B cell (primary cell): ENCODE results near the gene PLXNA1. TPM values are rescaled to one million over a fixed set of nuclear protein-coding genes. Genes with fewer than 3 reads are reported as not detected.

Source experiments
- ATAC-seq: fragments of 200-7000 bp; cut with Tn5 transposase; one replicate; pipeline ENCODE4 v1.10.0; 2021; ENCODE audit warnings: low read depth, mild to moderate bottlenecking, moderate number of reproducible peaks, moderate library complexity
- CTCF ChIA-PET: fragments of 350-600 bp; sonication (Branson Sonifier 250); formaldehyde crosslinking; loops from one replicate; lab custom pipeline; 2021; ENCODE audit warnings: antibody characterized with exemption, inconsistent platforms; lab: Charles Lee
- POLR2A ChIA-PET: fragments of 350-600 bp; sonication (Branson Sonifier 250); formaldehyde crosslinking; loops from one replicate; lab custom pipeline; 2021; ENCODE audit warnings: antibody characterized with exemption; lab: Charles Lee
- DNase-seq: peaks from one replicate; pipeline ENCODE4 v3.0.0; 2013
- H2AFZ ChIP-seq: 2 replicates; pipeline ENCODE4 v1.6.1; 2012; ENCODE audit warnings: mild to moderate bottlenecking, low read depth, low read length; ENCODE audit not compliant: insufficient read depth, poor library complexity, severe bottlenecking
- H3K27ac ChIP-seq, 2 donors: 1 replicate in 1 of 2; 2 replicates in 1 of 2; pipeline ENCODE4 v1.5.1; 2012 to 2013; ENCODE audit warnings: low read length in 2 of 2, mild to moderate bottlenecking in 2 of 2, moderate library complexity in 1 of 2
- H3K27me3 ChIP-seq, 4 experiments: fragments of 200-600 bp in 1 of 4; sonication (generic) in 1 of 4; replicated peaks in 1 of 4; 1 replicate in 2 of 4; 2 replicates in 2 of 4; pipeline versions ENCODE4 v1.6.1 to v1.7.0; 2013 to 2016; ENCODE audit warnings: low read length in 3 of 4, mild to moderate bottlenecking in 2 of 4, mixed read lengths in 1 of 4, moderate library complexity in 1 of 4; ENCODE audit not compliant: insufficient read depth in 4 of 4, control insufficient read depth in 3 of 4; ENCODE audit errors: control extremely low read depth in 1 of 4
- H3K36me3 ChIP-seq, 2 experiments: replicated peaks in 1 of 2; 1 replicate in 1 of 2; 2 replicates in 1 of 2; pipeline versions ENCODE4 v1.6.1 to v1.7.1; 2013; ENCODE audit warnings: low read length in 1 of 2; ENCODE audit not compliant: insufficient read depth in 2 of 2, control insufficient read depth in 1 of 2; ENCODE audit errors: control extremely low read depth in 1 of 2, extremely low read depth in 1 of 2
- H3K4me1 ChIP-seq, 2 donors: fragments of 200-600 bp in 1 of 2; sonication (generic) in 1 of 2; 1 replicate in 1 of 2; 2 replicates in 1 of 2; pipeline versions ENCODE4 v1.5.1 to v1.6.1; 2013 to 2017; ENCODE audit warnings: low read length in 2 of 2; ENCODE audit not compliant: control insufficient read depth in 2 of 2, insufficient read depth in 2 of 2
- H3K4me2 ChIP-seq: replicated peaks from 2 replicates; pipeline ENCODE3; 2012; ENCODE audit warnings: mild to moderate bottlenecking, low read depth, low read length; ENCODE audit not compliant: poor library complexity, severe bottlenecking
- H3K4me3 ChIP-seq, 5 experiments: fragments of 200-600 bp in 1 of 5; sonication (generic) in 1 of 5; 1 replicate in 3 of 5; 2 replicates in 2 of 5; pipeline versions ENCODE4 v1.5.1 to v1.7.0; 2011 to 2016; ENCODE audit warnings: low read length in 4 of 5, mild to moderate bottlenecking in 4 of 5, low read depth in 2 of 5, control low read depth in 1 of 5, moderate library complexity in 1 of 5; ENCODE audit not compliant: insufficient read depth in 1 of 5; ENCODE audit errors: control extremely low read depth in 1 of 5, extremely low read depth in 1 of 5
- H3K79me2 ChIP-seq: fragments of 200-600 bp; sonication (generic); one replicate; pipeline ENCODE4 v1.6.0; 2016; ENCODE audit warnings: low read length; ENCODE audit not compliant: control insufficient read depth, insufficient read depth
- H3K9ac ChIP-seq: fragments of 200-600 bp; sonication (generic); 2 replicates; pipeline ENCODE4 v1.6.1; 2017; ENCODE audit warnings: mild to moderate bottlenecking, low read length, moderate library complexity
- H3K9me3 ChIP-seq, 3 donors: one replicate each; pipeline versions ENCODE4 v1.6.1 to v1.7.1; 2013; ENCODE audit warnings: low read length in 2 of 3; ENCODE audit not compliant: control insufficient read depth in 2 of 3, insufficient read depth in 1 of 3; ENCODE audit errors: control extremely low read depth in 1 of 3
- H4K20me1 ChIP-seq: 2 replicates; pipeline ENCODE4 v1.6.0; 2012; ENCODE audit warnings: mild to moderate bottlenecking, low read length; ENCODE audit not compliant: insufficient read depth, control insufficient read depth, poor library complexity, severe bottlenecking
- H3K27ac Mint-ChIP-seq: one replicate; pipeline ENCODE4 v1.8.0; 2021; ENCODE audit warnings: mixed read lengths
- H3K27me3 Mint-ChIP-seq: one replicate; pipeline ENCODE4 v1.8.0; 2021; ENCODE audit warnings: mixed read lengths
- H3K4me1 Mint-ChIP-seq: one replicate; pipeline ENCODE4 v1.8.0; 2021; ENCODE audit warnings: mixed read lengths
- H3K4me3 Mint-ChIP-seq: one replicate; pipeline ENCODE4 v1.8.0; 2021; ENCODE audit warnings: mixed read lengths
- H3K9me3 Mint-ChIP-seq: one replicate; pipeline ENCODE4 v1.8.0; 2022; ENCODE audit warnings: mixed read lengths; ENCODE audit not compliant: insufficient read depth
- EZH2 ChIP-seq: IDR thresholded peaks from 2 replicates; pipeline ENCODE4 v1.6.1; 2012; ENCODE audit warnings: borderline replicate concordance, low read depth, mild to moderate bottlenecking, moderate library complexity, low read length; ENCODE audit not compliant: insufficient read depth, poor library complexity, severe bottlenecking
- WGBS: methylation state at CpG from one replicate; pipeline ENCODE4 v1.1.5; 2013; ENCODE audit warnings: missing lambda C conversion rate; ENCODE audit not compliant: insufficient coverage; 5-methylcytosine and 5-hydroxymethylcytosine counted together
- intact Hi-C: fragments of 100-400 bp; cut with micrococcal nuclease; formaldehyde crosslinking; loops from one replicate; pipeline ENCODE4 v1.10.0; 2022
- polyA plus RNA-seq: library from polyadenylated mRNA; depleted of rRNA; stranded (reverse); fragments of >200 nt; gene quantifications from 2 replicates; pipeline ENCODE4 v1.2.3, GENCODE V29; 2012
- total RNA-seq, 2 donors: library from RNA; stranded (reverse); fragments of 120-200 nt in 1 of 2; gene quantifications; 1 replicate in 1 of 2; 2 replicates in 1 of 2; pipeline versions ENCODE4 v1.2.3 to v1.2.4, GENCODE V29; 2013 to 2022
- TF ChIP-seq, protein P1 (sequence below): fragments of 200-600 bp; IDR thresholded peaks from one replicate; pipeline ENCODE4 v1.8.0; 2022; ENCODE audit warnings: antibody characterized with exemption, mild to moderate bottlenecking

The PLXNA1 gene
- total and polyA plus RNA-seq, 2 donors (not counting 1 experiment from before 2014, with no cell fraction given) = 6.7 to 22.3 TPM

DNA sequence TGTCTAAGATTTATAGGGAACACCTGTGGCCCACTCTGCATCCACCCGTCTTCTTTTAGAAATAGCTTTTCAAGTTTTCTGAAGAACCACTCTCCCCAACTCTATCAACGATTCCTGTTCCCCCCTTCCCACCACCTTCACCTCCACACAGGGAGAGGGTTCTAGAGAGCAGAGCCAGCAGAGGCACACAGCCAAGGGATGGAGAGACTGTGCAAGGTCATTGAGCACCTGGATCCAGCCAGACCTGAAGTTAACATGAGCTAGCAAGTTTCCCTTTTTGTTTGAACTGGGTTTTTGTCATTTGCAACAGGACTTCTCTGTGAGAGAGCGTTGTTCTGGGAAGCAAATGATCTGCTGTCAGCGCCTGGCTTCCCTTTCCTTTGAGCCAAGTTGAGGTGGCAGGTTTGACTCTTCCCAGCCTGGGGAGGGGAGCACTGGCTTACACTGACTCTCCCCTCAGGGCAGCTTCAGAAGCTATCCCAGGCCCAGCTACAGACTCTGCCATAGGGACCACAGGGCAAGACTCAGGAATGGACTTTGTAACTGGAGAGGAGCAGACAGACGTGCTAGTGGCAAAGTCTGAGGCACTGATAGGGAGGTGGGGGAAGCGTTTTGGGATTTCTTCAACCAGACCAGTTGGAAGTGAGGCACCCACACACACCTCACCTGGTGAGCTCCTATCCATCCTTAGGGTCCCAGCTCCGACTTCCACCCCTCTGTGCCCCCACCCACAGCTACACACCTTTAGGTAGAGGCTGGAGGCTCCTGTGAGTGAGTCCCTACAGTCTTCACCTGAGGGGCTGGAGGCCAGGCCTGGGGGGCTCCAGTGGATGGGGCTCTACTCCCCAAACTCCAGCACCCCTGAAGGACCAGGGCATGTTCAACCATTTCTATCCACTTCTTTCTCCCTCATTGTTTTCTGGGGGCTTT lies 19.4 kb upstream of the PLXNA1 start:
- H3K4me2 ChIP-seq = no peak overlapping the region
- no peak overlapping the region for H3K27ac Mint-ChIP-seq
- intact Hi-C loops = no loop called here
- DNase-seq (no peak), ATAC-seq (no peak)
- H3K9me3 ChIP-seq = peaks cover 0 to 3% (median 0%) of the 10 kb centered on the region in 3 donors
- no peak overlapping the region for H3K4me3 Mint-ChIP-seq
- H3K4me1 Mint-ChIP-seq = peaks cover 18% of the 10 kb centered on the region
- TF ChIP-seq, protein P1, sequence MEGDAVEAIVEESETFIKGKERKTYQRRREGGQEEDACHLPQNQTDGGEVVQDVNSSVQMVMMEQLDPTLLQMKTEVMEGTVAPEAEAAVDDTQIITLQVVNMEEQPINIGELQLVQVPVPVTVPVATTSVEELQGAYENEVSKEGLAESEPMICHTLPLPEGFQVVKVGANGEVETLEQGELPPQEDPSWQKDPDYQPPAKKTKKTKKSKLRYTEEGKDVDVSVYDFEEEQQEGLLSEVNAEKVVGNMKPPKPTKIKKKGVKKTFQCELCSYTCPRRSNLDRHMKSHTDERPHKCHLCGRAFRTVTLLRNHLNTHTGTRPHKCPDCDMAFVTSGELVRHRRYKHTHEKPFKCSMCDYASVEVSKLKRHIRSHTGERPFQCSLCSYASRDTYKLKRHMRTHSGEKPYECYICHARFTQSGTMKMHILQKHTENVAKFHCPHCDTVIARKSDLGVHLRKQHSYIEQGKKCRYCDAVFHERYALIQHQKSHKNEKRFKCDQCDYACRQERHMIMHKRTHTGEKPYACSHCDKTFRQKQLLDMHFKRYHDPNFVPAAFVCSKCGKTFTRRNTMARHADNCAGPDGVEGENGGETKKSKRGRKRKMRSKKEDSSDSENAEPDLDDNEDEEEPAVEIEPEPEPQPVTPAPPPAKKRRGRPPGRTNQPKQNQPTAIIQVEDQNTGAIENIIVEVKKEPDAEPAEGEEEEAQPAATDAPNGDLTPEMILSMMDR = no peak
- no peak for TF ChIP-seq EZH2
- no peak overlapping the region for H3K4me3 ChIP-seq
- 89% methylated on average over 3 of the region's 7 CpGs for WGBS
- CTCF ChIA-PET = interaction anchor here (1.1 kb wide), 1 partner anchor 18 kb away, joined by 3 read pairs; no protein-coding TSS in a partner anchor
- H3K27ac ChIP-seq = no peak overlapping the region
- H3K4me1 ChIP-seq = peaks cover 4 to 11% of the 10 kb centered on the region in 2 donors
- H3K9ac ChIP-seq = no peak overlapping the region
- no peaks in the 10 kb centered on the region for H3K27me3 ChIP-seq
- H2AFZ ChIP-seq = no peak overlapping the region
- no peaks in the 10 kb centered on the region for H3K9me3 Mint-ChIP-seq
- POLR2A ChIA-PET = no interaction called here
- peaks cover 14% of the 10 kb centered on the region for H3K27me3 Mint-ChIP-seq
- H3K79me2 ChIP-seq = no peaks in the 10 kb centered on the region
- H4K20me1 ChIP-seq = no peaks in the 10 kb centered on the region
- no peaks in the 10 kb centered on the region for H3K36me3 ChIP-seq

GRCh38 chr3:126964261-126964660 lies 18.7 kb upstream of the PLXNA1 start:
- 85% methylated on average over 4 of the region's 7 CpGs for WGBS
- H3K4me1 ChIP-seq = peaks cover 4 to 11% of the 10 kb centered on the region in 2 donors
- ATAC-seq = no peak
- H2AFZ ChIP-seq = no peak overlapping the region
- H3K36me3 ChIP-seq = no peaks in the 10 kb centered on the region
- H3K4me2 ChIP-seq = no peak overlapping the region
- H3K27me3 ChIP-seq = no peaks in the 10 kb centered on the region
- ChIA-PET POLR2A (no interaction called here), CTCF (no interaction called here)
- TF ChIP-seq, protein P1 = no peak
- TF ChIP-seq EZH2 = no peak
- Mint-ChIP-seq H3K4me3 (no peak overlapping the region), H3K27me3 (peaks cover 16% of the 10 kb centered on the region), H3K27ac (no peak overlapping the region), H3K4me1 (peaks cover 15% of the 10 kb centered on the region), H3K9me3 (no peaks in the 10 kb centered on the region)
- H3K9me3 ChIP-seq = peaks cover 0 to 3% (median 0%) of the 10 kb centered on the region in 3 donors
- H3K79me2 ChIP-seq = no peaks in the 10 kb centered on the region
- no peak overlapping the region for H3K4me3 ChIP-seq
- H3K27ac ChIP-seq = no peak overlapping the region
- no peaks in the 10 kb centered on the region for H4K20me1 ChIP-seq
- intact Hi-C loops = no loop called here
- no peak for DNase-seq
- H3K9ac ChIP-seq = no peak overlapping the region
